ENCODE results near the gene PDLIM4.

- no peak for TF ChIP-seq CTCF (IDR thresholded peaks at IDR 0.05)
- no peak for TF ChIP-seq EP300 (IDR thresholded peaks at IDR 0.05)
Observed at GRCh38 chr5:132273631-132274030, 16.1 kb downstream of the PDLIM4 start.

Data from ovary (tissue), 3 donors.